ENCODE data around the gene PARD3.
A peak's percentile ranks its signal among the peaks of the same experiment; 100 is the strongest.

The PARD3 gene

DNA sequence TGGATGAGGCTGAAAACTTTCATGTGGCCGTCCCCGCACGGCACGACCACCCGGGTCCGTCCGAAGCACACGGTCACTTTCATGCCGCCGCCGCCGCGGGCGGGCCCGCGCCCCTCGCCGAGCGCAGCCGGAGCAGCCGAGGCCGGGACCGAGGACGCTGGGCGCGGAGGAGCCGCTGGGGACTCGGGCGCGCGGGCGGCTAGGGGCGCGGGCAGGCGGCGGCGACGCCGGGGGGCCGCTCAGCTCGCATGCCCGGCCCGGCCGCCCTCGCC lies 247 bp downstream of the PARD3 start:
- peaks cover 0 to 31% (median 15%) of the 10 kb centered on the region in 4 donors for H3K4me1 ChIP-seq
- H3K9me3 ChIP-seq = no peaks in the 10 kb centered on the region
- intact Hi-C loops (cut with DNase I; ENCODE audit: low total_unique reads) = loop anchor here (10.0 kb wide), 1 partner anchor 100 kb away; no protein-coding TSS in a partner anchor
- no peak for DNase-seq
- H3K4me3 ChIP-seq = peak overlapping the region; percentile 91 to 97
- peak overlapping the region; percentile 76 to 87 for H3K27ac ChIP-seq
- no peaks in the 10 kb centered on the region for H3K27me3 ChIP-seq
- TF ChIP-seq, protein P1, sequence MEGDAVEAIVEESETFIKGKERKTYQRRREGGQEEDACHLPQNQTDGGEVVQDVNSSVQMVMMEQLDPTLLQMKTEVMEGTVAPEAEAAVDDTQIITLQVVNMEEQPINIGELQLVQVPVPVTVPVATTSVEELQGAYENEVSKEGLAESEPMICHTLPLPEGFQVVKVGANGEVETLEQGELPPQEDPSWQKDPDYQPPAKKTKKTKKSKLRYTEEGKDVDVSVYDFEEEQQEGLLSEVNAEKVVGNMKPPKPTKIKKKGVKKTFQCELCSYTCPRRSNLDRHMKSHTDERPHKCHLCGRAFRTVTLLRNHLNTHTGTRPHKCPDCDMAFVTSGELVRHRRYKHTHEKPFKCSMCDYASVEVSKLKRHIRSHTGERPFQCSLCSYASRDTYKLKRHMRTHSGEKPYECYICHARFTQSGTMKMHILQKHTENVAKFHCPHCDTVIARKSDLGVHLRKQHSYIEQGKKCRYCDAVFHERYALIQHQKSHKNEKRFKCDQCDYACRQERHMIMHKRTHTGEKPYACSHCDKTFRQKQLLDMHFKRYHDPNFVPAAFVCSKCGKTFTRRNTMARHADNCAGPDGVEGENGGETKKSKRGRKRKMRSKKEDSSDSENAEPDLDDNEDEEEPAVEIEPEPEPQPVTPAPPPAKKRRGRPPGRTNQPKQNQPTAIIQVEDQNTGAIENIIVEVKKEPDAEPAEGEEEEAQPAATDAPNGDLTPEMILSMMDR (IDR thresholded peaks at IDR 0.05) = no peak
- no peaks in the 10 kb centered on the region for H3K36me3 ChIP-seq

DNA sequence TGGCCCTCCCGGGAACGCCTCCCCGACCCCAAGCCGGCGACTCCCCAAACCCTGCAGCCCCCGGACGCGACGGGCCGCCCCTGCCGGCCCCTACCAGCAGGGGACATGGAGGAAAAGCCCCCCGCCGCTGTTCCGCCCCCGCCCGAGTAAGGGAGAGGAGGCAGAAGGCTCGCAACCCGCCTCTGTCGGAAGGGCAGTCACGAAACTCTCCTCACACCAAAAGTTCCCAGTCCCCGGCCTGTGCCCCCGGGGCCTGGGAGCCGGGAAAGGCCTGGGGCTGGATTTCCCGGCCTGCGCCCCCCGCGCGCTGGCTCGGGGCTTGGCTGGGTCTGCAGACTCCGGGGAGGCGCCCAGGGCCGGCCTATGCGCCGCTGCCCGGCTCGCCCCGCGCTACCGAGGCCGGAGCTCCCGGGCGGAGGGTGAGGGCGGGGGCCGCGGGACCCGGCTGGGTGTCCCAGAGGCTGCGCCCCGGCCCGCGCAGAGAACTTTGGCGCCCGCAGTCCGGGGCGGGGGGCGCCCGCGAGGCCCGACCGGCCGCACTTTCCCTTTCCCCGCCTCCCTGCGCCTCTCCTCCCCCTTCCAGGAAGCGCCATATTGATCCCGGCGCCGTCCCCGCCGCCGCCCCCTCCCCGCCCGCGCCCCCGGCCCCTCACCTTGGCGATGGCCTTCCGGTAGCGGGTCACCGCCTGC lies 728 bp downstream of the PARD3 start:
- Histone ChIP-seq H3K27ac (peak overlapping the region; percentile 76 to 87), H3K4me1 (peaks cover 0 to 33% (median 16%) of the 10 kb centered on the region in 4 donors), H3K27me3 (no peaks in the 10 kb centered on the region), H3K4me3 (peak overlapping the region; percentile 91 to 97), H3K9me3 (no peaks in the 10 kb centered on the region), H3K36me3 (no peaks in the 10 kb centered on the region)
- no peak for DNase-seq
- TF ChIP-seq, protein P1 (IDR thresholded peaks at IDR 0.05) = no peak
- intact Hi-C loops (cut with DNase I; ENCODE audit: low total_unique reads) = loop anchor here (10.0 kb wide), 1 partner anchor 100 kb away; no protein-coding TSS in a partner anchor

DNA sequence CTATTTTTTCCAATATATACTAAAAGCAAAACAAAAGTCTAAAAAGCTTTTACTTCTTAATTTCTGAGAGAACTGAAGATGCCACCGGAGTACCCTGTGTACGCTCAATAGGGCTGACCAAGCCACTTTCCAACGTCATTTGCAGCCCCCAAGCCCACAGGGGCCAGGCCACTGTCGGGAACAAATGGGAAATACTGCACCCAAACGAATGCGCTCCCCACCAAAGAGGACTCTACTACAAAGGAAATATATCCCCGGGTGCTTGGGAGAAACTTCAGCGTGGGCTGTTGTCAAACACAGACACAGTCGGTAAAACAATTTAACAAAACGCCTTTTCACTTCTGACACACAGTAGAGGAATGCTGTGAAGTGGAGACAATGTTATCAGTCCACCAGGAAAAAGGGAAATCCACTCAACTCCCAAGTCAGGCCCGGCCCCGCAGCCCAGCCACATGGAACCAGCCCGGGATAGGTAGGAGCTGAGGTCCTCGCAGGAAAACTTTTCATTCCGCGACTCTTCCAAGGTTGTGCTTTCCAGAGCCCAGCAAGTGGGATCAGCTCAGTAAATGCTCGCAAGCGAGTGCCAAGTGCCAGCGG lies 1.4 kb downstream of the PARD3 start:
- TF ChIP-seq, protein P1 (IDR thresholded peaks at IDR 0.05) = no peak
- H3K27me3 ChIP-seq = no peaks in the 10 kb centered on the region
- intact Hi-C loops (cut with DNase I; ENCODE audit: low total_unique reads) = loop anchor here (10.0 kb wide), 1 partner anchor 99 kb away; no protein-coding TSS in a partner anchor
- peak in 1 of 2 donors; percentile 37 for DNase-seq
- peak overlapping the region; percentile 76 to 87 for H3K27ac ChIP-seq
- H3K9me3 ChIP-seq = no peaks in the 10 kb centered on the region
- H3K4me1 ChIP-seq = peaks cover 0 to 39% (median 21%) of the 10 kb centered on the region in 4 donors
- H3K4me3 ChIP-seq = peak overlapping the region; percentile 91 to 97
- no peaks in the 10 kb centered on the region for H3K36me3 ChIP-seq

DNA sequence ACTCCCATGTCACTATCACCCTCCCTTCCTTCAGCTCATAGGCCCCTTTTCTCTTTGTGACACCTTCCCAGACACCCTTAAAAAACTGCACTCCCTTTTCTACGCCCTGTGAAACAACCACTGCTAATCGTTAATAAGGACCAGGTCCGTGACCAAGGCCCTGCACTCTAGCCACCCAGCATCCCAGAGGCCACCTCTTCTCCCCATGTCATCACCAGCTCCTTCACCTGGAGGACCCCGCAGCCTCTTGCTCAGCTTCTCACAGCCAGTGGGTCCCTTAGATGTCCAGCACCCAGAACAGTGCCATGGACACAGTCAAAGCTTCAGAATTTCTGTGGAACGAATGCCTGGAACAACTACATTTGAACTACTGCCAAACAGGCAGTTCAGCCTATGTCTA lies 2.3 kb downstream of the PARD3 start:
- Histone ChIP-seq H3K27ac (no peak overlapping the region), H3K4me1 (peaks cover 0 to 41% (median 25%) of the 10 kb centered on the region in 4 donors), H3K9me3 (no peaks in the 10 kb centered on the region), H3K4me3 (no peak overlapping the region), H3K36me3 (no peaks in the 10 kb centered on the region), H3K27me3 (no peaks in the 10 kb centered on the region)
- intact Hi-C loops (cut with DNase I; ENCODE audit: low total_unique reads) = loop anchor here (10.0 kb wide), 1 partner anchor 98 kb away; no protein-coding TSS in a partner anchor
- DNase-seq = no peak
- TF ChIP-seq, protein P1 (IDR thresholded peaks at IDR 0.05) = no peak

DNA sequence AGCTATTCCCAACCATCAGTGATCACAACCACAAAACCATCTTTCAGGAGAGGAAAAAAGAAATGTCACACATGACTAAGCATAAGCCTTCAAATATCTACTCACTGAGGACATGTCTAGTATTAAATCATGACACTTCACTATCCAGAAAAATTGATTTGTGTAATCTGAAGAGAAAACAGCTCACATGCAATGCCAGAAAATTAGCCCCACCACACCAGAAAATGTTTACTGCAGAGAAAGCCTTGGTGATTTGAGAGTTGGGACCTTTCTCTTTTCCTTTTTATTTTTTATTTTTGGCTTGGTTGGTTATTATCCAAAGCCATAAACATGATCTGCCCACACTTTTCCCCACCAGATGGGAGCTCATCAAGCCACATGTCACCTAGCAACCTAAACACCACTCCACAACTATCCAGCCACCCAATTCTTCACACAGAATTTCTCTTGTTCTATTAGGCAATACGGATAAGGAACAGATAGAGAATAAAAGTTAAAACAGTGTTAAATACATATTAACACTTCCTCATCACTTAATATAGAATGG lies 3.1 kb downstream of the PARD3 start:
- Histone ChIP-seq H3K27me3 (no peaks in the 10 kb centered on the region), H3K27ac (no peak overlapping the region)
- intact Hi-C loops (cut with DNase I; ENCODE audit: low total_unique reads) = loop anchor here (10.0 kb wide), 1 partner anchor 97 kb away; no protein-coding TSS in a partner anchor

More for the DNA sequence above, 3.1 kb downstream of the PARD3 start:
- Histone ChIP-seq H3K9me3 (no peaks in the 10 kb centered on the region), H3K4me1 (peaks cover 0 to 41% (median 25%) of the 10 kb centered on the region in 4 donors), H3K4me3 (no peak overlapping the region), H3K36me3 (no peaks in the 10 kb centered on the region)
- no peak for DNase-seq
- TF ChIP-seq, protein P1 (IDR thresholded peaks at IDR 0.05) = no peak
